Astrocyte (in vitro differentiated cells and primary cell): ENCODE measurements around the gene PCBD2.

Experiments used
- EZH2 ChIP-seq: IDR thresholded peaks from 2 replicates; pipeline ENCODE4 v1.6.1; 2012; ENCODE audit warnings: mild to moderate bottlenecking, low read length, inconsistent platforms; ENCODE audit not compliant: insufficient read depth
- TF ChIP-seq, protein P1 (sequence below): IDR thresholded peaks from 2 replicates; pipeline ENCODE4 v1.5.1; 2011; ENCODE audit warnings: low read depth, mild to moderate bottlenecking, inconsistent platforms, low read length, moderate library complexity; ENCODE audit not compliant: insufficient read depth

DNA sequence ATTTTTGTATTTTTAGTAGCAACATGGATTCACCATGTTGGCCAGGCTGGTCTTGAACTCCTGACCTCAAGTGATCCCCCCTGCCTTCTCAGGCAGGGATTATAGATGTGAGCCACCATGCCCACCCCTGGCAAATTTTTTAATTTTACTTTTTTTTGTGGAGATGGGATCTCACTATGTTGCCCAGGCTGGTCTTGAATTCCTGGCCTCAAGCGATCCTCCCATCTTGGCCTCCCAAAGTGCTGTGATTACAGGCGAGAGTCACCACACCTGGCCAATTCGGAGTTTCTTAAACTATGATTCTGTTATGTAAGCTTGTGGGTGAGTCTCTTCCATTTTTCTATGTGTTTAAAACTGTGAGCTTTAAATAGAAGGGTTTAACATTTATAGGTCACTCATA, 27.6 kb downstream of the PCBD2 start:
- TF ChIP-seq, protein P1, sequence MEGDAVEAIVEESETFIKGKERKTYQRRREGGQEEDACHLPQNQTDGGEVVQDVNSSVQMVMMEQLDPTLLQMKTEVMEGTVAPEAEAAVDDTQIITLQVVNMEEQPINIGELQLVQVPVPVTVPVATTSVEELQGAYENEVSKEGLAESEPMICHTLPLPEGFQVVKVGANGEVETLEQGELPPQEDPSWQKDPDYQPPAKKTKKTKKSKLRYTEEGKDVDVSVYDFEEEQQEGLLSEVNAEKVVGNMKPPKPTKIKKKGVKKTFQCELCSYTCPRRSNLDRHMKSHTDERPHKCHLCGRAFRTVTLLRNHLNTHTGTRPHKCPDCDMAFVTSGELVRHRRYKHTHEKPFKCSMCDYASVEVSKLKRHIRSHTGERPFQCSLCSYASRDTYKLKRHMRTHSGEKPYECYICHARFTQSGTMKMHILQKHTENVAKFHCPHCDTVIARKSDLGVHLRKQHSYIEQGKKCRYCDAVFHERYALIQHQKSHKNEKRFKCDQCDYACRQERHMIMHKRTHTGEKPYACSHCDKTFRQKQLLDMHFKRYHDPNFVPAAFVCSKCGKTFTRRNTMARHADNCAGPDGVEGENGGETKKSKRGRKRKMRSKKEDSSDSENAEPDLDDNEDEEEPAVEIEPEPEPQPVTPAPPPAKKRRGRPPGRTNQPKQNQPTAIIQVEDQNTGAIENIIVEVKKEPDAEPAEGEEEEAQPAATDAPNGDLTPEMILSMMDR: no peak
- TF ChIP-seq EZH2: no peak
